NOMO-1 (cell line): ENCODE results near the gene IRF4.

Experiments used
- DNase-seq, 2 experiments: peaks; one replicate each; lab custom pipeline; 2025; ENCODE audit not compliant: unreplicated experiment in 2 of 2; lab: John Stamatoyannopoulos, UW

The IRF4 gene

GRCh38 chr6:436308-437036 lies 44.9 kb downstream of the IRF4 start:
- no peak for DNase-seq

DNA sequence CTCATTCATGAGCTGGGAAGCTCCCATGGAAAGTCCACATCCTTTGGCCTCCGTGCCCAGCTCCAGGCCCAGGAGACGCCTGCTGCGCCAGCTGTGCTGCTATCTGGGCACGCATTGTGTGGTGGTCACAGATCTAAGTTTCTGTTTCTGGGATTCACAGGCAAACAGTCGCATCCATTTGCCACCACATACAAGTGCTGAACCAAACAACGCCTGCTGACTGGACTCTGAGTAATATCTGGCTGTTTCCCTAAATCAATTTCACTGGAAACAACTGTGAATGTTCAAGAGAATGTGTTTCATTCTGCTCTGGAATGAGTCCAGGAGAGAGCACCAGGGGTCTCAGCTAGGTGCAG lies 45.5 kb downstream of the IRF4 start:
- DNase-seq: no peak

GRCh38 chr6:438634-439170 lies 47.1 kb downstream of the IRF4 start:
- DNase-seq: no peak

DNA sequence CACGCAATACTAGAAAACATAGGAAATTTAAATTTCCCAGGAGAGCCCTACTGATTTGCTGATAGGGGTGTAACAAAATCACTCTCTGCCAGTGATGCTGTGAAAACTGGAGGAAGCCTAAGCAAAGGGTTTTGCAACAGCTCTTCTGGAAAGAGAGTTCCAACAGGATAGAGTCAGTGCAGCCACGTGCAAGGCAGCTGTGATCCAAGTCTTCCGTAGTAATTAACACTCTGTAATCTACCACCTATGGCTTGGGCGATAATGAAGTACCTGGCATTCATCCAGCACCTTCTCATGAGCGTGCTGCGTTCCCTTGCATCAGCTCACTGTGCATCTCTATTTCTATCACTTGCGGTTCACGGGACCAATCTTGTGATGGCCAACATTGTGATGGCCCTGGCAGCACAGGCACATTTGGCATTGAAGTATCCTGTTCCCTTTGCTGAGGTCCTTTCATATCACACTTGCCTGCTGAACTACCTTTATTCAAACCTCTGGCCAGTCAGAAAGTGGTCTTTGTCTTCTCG lies 48.2 kb downstream of the IRF4 start:
- no peak for DNase-seq

- no peak for DNase-seq
Observed at GRCh38 chr6:441126-441920, 49.8 kb downstream of the IRF4 start.

DNA sequence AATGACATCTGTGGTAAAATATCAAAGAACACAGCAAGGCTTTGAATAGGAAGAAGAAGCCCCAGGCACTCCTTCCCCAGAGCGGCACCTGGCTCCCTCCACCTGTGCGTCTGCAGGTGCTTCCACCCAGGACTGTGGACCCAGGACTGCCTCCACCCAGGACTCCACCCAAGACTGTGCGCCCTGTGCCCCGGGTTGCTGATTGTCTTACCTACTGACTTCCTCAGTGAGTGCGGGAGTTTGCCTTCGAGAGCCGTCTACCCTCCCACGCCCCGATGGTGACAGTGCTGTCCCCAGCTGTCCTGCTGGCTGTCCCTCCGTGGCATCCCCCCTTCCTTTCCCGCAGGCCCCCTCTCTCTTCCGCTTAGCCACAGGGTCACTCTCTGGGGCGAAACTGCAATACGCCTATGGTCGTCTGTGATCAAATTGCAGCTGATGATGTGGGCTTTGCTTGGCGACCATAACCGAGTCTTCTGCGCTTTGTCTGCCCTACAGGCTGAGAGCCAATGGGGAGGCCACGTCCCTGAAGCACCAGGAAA lies 52.1 kb downstream of the IRF4 start:
- no peak for DNase-seq

DNA sequence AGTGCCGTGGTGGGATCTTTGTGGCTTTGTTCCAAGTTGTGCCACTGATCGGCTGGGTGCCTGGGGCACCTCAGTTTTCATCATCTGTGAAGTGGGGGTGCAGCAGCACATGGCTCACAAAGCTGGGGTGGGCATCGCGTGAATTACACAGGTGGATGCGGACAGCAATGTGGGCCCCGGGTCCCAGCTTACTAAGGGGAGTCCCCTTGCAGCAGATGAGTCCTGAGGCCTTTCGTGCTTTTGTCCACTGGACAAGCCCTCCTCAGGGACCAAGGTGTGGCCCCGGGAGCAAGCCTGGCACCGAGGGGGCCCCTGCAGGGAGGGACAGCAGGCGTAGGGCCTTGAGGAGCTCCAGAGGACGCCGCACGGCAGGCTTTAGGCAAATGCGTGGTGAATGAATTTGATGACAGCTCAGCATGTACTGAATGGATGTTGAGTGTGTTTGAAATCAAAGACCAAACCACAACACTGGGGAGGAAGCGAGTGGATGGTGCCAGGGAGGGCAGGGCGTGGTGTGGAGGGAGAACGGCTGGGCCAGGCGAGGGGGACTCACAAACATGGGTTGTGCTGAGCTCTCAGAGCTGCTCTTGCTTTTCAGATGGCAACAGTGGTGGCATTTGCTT lies 53.2 kb downstream of the IRF4 start:
- DNase-seq: no peak

GRCh38 chr6:445571-446417 lies 54.2 kb downstream of the IRF4 start:
- DNase-seq: no peak

DNA sequence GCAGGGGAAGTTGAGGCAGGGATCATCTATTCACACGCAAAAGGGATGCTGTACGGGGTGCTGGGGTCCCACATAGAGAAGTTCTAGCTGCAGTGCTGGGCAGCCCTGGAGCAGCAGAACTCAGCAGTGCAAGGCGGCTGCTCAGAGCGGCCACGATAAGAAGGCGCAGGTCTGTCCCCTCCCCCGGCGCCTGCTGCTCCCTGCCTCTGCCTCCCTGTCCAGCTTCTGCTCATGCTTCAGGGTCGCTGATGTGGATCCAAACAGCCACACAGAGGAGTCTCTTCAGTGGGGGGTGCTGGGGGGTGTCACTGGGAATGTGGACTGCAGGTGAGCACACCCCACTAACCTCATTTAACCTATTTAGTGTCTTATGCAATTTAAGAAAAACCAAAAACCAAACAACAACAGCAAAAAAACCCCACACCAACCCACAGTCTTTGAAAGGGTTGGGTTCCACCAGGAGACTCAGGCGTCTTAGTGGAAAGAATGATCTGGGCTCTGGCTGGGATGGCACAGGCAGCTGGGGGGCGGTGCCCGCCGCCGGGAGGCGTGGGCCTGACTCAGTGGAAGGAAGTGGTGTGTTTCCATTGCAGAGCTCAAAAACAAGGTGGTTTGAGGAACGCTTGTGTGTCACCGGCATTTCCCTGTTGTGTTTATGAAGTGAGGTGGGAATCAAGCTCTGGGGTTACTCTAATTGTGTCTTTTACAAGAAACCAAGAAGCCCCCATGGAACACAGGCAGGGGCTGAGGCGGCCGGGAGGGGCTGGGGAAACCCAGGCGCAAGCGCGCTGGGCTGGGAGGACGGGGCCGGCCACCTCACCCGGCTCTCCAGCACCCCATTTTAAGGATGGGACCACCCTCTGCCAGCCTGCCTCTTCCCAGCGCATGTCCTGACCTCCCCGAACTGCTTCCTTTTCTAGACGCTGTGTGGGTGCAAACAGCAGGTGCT lies 55.1 kb downstream of the IRF4 start:
- DNase-seq: no peak

- DNase-seq: no peak
Observed at GRCh38 chr6:447381-448165, 56.0 kb downstream of the IRF4 start.

DNA sequence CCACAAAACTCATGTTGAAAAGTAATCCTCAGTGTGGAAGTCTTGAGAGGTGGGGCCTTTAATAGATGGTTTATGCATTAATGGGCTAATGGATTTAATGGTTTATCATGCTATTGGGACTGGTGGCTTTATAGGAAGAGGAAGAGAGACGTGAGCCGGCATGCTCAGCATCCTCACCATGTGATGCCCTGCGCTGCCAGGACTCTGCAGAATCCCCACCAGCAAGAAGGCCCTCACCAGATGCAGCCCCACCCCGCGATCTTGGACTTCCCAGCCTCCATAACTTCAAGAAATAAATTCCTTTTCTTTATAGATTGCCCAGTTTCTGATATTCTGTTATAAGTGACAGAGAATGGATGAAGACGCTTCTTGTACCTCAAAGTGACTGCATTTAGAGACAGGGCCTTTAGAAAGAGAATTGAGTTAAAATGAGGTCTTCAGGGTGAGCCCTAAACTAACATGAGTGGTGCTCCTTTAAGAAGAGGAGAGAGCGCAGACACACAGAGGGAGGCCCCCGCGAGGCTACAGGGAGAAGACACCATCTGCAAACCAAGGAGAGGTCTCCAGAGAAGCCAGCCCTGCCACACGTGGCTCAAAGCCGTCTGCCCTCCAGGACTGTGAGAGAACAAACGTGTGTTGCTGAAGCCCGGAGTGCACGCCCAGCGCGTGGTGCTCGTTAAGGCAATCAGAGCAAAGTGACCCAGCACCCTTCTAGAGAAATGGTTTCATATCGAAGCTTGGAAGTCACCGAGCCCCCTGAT lies 56.9 kb downstream of the IRF4 start:
- DNase-seq: no peak

GRCh38 chr6:449057-449430 lies 57.5 kb downstream of the IRF4 start:
- DNase-seq: no peak

DNA sequence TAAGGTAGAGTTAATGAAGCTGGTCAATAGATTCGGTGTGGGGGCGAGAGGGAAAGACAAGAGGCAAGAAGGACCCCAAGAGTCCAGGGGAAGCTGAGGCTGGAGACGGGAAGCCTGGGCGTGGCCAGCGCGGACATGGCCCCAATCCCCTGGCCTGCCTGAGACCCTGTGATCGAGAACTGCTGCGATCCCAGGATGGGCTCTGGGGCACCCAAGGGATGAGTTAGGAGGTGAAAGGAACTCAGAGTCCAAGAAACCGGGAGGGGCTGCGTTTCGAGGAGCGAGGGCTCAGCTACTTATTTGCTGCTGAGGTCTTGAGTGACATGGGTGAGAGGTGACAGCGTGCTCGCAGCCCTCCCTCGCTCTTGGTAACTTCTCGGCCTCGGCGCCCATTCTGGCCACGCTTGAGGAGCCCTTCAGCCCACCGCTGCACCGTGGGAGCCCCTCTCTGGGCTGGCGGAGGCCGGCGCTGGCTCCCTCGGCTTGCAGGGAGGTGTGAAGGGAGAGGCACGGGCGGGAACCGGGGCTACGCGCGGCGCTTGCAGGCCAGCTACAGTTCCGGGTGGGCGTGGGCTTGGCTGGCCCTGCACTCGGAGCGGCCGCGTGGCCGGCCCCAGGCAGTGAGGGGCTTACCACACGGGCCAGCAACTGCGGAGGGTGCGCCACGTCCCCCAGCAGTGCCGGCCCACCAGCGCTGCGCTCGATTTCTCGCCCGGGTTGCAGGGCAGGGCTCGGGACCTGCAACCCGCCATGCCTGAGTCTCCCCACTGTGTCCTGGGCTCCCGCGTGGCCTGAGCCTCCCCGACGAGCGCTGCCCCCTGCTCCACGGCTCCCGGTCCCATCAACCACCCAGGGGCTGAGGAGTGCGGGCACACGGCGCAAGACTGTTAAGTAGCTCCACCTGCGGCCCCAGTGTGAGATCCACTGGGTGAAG lies 58.2 kb downstream of the IRF4 start:
- no peak for DNase-seq

GRCh38 chr6:451336-451735 lies 59.8 kb downstream of the IRF4 start:
- DNase-seq: no peak

- DNase-seq: no peak
Observed at GRCh38 chr6:451847-452246, 60.3 kb downstream of the IRF4 start.

- no peak for DNase-seq
Observed at GRCh38 chr6:452301-453067, 60.9 kb downstream of the IRF4 start.
